Suppressor macrophage treated with lipopolysaccharide for 4 hours (primary cell): ENCODE results near the gene ZNF580.

ENCODE experiments used
- DNase-seq: peaks from one replicate; pipeline ENCODE4 v3.0.0-alpha.2; 2020

The ZNF580 gene

DNA sequence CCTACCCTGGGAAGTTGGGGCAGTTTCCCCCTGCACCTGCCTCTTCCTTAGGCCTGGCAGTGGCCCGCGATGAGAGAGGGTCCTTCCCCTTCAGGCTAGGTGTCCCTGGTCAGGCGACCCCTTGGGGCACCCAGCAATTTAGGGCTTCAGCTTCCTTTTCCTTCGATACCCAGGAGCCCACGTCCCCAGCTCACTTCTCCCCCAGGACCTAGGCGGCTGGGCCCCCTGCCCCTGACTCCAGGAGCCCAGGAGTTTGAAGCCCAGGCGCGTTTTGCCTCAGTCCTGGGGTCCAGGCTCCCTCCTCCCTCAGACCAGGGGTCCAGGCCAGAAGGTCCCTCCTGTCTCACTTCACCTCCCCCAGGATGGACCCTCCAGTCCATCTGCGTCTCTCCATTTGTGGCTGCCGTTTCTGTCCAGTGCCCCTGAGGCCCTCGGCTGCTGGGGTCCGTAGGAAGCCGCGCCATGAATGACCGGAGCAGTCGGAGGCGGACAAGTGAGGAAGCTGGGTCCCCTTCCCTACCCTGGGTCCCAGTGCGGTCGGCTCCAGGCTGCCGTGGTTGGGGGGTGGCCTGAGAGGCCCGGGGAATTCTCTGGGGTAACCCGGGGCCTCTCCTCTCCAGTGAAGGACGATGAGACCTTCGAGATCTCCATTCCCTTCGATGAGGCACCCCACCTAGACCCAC is 7.9 kb downstream of the ZNF580 start:
- no peak for DNase-seq

DNA sequence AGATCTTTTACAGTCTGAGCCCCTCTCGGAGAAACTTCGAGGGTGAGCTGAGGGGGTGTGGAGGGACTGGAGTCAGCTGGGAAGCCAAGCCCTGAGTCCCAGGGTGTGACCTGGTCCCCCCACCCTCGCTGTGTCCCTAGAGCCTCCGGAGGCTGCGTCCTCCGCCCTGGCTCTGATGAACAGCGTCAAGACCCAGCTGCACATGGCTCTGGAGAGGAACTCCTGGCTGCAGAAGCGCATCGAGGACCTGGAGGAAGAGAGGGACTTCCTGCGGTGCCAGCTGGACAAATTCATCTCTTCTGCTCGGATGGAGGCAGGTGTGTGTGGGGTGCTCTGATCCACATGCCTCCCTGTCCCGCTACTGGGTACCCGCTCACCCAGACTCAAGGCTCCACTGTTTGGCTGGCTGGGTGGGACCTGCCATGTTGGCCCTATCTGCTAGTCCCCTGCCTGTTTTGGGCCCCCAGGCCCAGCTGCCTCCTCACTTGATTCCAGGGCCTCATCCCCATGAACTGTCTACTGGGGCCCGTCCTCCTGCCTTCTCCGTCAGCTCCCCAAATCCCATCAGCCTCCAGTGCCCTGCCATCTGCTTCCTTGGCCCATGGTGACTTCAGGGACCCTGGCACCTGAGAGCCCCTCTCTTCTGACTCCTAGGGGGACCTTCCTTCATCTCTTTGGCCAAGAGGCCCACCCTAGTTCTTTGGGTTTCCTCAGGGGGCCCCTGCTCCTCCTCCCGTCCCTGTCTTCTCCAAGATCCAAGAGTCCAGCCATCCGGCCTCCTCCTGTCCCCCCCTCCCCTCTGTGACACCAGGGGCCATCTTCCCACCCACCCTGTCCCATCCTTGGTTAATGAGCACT is 8.7 kb downstream of the ZNF580 start:
- DNase-seq, result no peak

DNA sequence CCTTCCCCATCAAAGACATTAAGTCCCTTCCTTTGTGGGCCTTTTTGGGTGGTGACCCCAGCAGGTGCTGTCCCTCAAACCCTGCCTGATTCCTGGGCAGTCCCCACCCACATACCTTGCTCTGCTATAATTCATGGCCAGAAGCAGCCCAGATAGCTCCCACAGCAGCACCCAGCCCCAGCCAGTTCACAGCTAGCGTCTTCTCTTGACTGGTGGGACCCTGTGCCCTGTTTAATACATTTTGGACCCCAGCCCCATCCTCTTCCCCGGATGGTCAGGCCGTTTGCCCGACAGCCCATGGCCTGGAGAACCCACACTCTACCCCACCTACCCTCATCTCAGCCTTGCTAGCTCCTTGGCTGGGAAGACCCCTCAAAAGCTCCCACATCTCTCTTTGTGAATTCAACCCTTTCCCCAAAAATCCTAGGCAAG is 9.3 kb downstream of the ZNF580 start:
- no peak for DNase-seq

DNA sequence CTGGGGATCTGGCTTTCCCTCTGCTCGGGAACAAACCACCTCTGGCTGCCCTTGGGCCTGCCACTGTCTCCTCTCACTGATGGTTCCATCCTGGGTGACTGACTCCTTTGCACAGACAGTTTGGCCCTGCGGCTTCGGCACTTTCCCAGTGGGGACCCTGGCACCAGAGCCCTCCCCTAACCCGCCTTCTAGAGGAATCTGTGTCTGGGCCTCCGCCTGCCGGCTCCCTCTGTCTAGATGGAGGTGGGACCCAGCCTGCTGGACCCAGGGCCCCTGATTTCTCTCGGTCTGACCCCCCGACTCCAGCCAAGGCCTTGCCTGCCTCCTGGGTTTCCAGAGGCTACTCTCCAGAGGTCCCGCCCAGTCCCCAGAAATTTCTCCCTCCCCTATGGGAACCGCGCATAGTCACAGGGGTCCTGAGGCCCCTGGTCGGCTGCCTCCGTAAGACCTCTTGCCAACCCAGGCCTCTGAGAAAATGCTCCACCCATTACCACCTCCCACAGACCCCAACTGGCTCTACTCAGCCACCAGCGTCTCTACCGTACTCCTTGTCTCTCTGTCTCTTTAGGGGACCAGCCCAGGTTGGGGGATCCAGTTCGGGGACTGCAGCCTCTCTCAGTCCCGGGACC is 9.9 kb downstream of the ZNF580 start:
- DNase-seq, result no peak

DNA sequence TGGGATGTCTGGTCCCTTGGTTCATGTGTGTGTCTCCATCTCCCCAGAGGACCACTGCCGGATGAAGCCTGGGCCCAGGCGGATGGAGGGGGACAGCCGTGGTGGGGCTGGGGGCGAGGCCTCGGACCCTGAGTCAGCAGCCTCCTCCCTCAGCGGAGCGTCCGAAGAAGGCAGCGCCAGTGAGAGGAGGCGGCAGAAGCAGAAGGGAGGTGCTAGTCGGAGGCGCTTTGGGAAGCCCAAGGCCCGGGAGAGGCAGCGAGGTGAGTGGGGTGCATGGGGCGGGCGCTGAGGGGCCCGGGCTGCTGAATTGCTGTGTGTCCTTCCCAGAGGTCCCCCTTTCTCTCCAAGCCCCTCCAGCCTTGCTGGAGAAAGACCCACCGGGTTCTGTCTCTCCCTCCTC is 10.4 kb downstream of the ZNF580 start:
- DNase-seq, result no peak

DNA sequence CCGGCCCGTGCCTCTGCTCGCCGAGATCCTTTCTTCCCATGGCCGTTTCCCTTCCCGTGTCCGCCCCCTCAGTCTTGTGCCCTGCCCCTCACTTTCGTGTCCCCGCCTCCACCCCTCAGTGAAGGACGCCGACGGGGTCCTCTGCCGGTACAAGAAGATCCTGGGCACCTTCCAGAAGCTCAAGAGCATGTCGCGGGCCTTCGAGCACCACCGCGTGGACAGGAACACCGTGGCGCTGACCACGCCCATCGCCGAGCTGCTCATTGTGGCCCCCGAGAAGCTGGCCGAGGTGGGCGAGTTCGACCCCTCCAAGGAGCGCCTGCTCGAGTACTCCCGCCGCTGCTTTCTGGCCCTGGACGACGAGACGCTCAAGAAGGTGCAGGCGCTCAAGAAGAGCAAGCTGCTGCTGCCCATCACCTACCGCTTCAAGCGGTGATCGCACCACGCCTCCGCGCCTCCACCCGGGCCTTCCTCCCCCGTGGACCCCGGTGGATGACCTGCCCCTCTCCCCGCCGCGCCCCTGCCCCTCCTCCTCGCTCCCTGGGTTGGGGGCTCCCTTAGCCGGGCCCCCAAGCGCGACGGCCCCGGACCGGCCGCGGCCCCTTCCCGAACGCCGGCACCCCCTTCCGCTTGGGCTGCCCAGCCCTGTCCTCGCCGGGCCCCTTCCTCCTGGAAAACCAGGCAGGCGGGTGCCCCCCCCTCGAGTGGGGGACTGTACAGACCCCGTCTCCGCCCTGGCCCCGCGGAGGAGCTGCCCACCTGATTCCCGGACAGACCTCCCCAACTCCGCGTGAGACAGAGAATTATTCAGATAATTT is 11.7 kb downstream of the ZNF580 start:
- DNase-seq, result no peak

DNA sequence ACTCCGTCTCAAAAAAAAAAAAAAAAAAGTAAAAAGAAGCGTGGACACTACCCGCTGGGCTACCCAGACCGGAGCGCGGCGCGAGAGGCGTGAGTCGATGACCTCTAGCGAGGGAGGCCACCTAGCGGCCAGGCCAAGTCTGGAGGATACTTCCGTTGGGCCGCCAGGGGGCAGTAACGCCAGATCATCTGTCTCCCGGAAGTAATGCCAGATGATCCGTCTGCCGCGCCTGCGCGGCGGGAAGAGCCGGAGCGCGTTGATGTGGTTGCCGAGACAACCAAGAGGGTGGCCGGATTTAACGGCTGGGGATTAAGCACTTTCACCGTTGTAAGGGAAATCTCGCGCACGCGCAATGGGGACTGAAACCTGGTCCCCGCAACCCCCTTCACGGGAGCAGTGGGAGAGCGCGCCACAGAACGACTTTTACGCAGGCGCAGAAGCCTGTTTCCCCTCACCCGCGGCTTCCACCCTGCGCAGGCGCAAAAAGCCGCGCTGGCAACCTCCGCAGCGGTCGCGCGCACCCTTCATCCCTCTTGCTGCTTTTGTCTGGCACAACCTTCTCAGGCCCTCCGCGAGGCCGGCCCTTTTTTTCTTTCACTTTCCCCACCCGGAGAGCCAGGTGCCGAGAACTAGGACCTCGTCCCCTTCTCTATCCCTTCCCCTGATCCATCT is 13.0 kb downstream of the ZNF580 start:
- peak; percentile 98 for DNase-seq

DNA sequence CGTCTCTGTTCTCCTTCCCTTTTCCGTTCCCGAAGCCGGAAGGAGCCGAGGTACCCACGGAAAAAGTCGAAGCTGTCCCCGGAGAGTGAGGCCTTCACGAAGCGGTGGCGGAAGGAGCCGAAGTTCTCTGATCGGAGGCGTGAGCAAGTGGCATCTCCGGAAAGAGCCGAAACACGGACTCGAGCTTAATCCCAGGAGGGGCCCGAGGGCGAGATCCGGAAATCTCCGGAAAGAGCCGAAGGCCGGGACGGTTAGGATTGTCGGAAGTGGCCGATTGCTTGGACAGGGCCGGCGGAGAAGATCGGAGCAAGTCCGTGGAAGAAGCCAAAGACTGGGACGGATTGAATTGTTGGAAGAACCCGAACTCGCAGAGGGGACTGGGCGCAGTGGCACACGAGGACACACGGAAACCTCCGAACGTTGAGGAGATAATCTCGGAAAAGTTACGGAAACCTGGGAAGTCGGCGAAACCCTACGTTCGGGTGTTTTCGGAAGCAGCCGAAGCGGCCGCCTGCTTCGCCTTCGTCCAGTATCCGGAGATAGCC is 13.6 kb downstream of the ZNF580 start:
- DNase-seq, result peak; percentile 100

DNA sequence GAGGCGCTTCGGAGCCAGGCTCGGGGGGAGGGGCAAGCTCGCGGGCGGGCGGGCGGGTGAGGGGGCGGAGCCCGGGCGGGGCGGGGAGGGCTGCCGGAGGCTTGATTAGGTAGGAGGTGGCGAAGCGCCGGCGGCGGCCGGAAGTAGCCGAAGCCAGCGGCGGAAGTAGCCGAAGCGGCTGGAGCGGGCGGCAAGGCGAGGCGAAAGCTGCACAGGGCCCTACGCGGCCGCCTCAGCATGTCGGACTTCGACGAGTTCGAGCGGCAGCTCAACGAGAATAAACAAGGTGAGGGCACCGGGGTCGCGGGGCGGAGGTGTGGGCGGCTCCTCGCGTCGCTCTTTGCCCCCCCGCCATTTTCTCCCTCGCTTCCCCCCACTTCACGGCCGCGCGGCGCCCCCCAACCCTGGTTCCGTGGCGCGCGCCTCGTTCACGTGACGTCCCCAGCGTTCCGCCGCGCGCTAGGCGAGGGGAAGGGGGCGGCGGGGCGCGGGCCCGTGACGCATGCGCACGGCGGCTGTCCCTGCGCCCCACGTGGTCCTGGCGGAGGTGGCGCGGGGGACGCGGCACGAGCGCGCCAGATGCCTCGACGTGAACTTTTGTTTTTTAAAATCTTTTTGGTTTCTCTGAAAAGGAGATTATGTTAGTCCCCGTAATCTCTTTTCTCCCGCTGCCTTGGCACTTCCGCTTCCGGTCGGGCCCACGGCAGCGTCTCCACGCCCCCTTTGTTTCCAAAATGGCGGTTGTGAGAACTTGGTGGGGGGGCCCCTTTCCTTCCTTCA is 14.3 kb downstream of the ZNF580 start, which contains the start of gene U2AF2:
Gene U2AF2 (plus strand): TSS at position 168 of the 780 bp plus-strand sequence. CDS start 70 bp downstream, at position 238.
- peak; percentile 98 for DNase-seq

DNA sequence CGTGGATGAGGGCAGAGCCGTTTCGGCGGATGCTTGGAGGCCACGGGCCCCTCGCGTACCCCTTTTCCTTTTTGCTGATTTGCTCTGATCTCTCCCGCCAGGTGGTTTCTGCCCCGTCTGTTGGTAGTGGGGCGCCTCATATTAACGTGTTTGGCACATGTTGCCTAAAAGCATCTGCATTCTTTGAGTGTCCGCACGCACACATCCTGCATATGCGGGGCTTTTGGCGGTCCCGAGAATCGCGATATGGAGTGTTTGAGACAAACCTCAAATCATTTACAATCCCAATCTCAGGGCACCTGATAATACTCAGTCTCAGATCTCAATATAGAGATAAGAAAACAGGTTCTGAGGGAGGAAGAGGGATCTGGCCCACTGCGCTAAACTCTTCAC is 14.8 kb downstream of the ZNF580 start:
- no peak for DNase-seq

DNA sequence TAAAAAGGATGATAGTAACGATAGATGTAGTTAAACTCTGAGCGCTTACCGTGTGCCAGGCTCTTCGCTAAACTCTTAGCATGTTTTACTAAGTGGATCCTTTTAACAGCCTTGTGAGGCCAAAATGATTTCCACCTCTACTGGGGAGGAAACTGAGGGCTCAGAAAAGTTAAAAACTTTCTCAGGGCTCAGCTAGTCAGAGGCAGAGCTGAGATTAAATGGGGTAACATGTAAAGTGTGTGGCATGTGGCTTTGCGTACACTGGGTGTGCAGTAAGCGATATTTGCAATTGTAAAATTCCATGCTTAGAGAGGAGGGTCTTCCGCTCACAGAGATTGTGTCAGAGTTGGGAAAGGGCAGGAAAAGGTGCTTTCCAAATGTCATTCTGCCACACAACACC is 15.8 kb downstream of the ZNF580 start:
- DNase-seq, result no peak

DNA sequence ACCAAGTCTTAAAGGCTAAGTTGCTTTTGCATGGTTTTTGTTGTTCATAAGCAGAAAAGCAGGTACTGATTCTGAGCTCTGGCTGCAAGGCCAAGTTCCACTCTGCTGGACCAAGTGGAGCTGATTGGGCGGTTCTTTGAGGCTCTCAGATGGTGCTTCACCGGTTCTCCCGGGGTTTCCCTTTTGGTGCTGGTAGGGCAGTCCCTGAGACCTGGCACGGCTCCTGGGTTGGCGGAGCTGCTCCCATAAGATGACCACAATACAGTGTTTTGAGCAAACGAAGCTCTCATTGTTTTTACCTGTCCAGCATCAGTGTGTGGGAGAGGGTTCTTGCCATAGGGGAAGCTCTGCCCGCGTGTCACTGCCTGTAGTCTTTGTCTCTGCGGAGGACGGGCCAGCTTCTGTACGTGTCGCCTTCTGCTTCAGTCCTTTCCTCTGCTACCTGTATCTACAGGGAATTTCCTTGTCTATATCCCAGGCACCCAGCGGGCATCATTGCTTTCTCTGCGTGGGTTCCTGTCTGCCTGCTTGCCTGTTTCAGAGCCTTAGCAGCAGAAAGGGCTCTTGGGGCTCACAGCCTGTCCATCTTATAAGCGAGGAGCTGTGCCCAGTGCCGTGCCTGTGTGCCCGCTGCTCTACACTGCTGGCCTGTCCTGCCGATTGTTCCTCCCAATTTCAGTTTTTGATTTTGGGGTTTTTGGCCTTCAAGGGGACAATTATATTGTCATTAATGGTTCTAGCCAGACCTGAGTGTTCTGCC is 16.4 kb downstream of the ZNF580 start:
- DNase-seq, result no peak

DNA sequence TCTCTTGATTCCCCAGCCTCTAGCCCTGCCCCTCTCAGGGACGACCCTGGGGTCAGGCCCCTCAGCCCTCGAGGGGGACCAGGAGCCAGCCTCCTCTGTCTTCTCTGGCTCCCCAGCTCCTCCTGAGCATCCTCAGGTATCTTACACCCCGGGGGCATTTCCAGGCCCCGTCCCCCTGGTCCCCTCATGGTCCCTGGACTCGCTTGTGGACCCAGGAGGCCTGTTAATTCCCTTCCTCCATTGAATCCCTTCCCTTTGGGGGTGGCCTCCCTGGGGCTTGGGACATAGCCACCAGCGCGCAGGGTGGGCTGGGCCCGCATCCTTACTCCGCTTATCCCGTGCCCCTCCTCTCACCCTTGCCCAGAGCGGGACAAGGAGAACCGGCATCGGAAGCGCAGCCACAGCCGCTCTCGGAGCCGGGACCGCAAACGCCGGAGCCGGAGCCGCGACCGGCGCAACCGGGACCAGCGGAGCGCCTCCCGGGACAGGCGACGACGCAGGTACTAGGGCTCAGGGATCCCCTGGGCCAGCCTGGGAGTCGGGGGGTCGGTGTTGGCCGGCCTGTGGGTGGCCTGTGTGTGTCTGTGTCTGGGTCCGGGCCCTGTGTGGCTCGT is 18.2 kb downstream of the ZNF580 start:
- no peak for DNase-seq

DNA sequence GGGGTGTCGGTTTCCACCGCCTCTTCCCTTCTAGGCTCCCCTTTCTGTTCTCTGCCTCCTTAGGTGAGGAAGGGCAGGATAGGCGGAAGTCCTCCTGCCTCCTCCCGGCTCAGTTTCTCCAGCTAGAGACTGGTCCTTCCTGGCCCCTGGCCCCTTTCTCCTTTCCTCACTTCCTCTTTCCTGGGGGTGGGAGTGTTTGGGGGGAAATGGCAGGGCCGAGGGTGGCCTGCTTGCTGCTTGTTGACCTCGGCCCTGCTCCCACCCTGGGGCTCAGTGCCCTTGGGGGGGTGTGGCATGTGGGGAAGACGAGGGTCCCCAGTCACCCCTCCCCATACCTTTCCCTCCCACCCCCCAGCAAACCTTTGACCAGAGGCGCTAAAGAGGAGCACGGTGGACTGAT is 19.0 kb downstream of the ZNF580 start:
- no peak for DNase-seq

DNA sequence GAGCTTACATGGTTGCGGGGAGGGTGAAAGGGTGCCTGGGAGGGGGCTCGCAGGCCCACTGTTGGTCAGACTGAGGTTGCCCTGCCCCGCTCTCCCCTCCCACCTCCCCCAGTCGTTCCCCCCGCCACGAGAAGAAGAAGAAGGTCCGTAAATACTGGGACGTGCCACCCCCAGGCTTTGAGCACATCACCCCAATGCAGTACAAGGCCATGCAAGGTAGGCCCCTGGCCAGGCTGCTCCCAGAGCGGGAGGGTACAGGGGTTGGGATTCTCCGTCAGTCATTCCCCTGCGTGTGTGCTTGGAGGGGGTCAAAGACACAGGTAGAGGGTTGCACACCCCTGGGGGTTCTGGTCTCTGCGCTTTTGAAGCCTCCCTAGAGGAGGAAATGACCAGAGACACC is 19.6 kb downstream of the ZNF580 start:
- DNase-seq, result no peak

DNA sequence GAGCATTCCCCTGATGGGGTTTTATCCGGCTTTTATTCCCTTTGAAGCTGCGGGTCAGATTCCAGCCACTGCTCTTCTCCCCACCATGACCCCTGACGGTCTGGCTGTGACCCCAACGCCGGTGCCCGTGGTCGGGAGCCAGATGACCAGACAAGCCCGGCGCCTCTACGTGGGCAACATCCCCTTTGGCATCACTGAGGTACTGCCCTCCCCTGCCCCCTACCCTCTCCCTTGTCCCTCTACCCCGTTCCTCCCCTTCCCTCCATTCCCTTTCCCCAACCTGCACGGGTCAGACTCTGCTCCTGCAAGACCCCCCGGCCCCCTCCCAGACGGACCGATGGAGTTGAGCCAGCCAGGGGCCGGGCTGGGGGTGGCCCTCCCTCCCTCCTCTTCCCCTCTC is 20.2 kb downstream of the ZNF580 start:
- DNase-seq, result no peak

DNA sequence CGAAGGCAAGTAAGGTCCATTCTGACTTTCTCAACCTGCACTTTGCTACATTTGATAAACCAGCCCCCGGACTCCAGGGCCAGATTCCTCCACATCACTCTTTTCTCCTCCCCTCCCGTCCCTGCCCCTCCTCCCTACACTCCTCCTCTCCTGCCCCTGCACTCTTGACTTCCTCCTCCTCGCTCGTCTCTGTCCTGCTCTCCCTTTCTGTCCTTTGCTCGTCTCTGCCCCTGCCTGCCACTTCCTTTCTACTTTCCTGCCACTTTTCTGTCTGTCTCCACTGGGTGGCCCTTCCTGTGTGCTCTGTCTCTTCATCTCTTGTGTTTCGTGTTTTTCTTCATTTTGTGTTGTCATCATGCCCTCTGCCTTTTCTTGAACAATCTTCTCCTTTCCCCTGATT is 21.0 kb downstream of the ZNF580 start:
- no peak for DNase-seq

DNA sequence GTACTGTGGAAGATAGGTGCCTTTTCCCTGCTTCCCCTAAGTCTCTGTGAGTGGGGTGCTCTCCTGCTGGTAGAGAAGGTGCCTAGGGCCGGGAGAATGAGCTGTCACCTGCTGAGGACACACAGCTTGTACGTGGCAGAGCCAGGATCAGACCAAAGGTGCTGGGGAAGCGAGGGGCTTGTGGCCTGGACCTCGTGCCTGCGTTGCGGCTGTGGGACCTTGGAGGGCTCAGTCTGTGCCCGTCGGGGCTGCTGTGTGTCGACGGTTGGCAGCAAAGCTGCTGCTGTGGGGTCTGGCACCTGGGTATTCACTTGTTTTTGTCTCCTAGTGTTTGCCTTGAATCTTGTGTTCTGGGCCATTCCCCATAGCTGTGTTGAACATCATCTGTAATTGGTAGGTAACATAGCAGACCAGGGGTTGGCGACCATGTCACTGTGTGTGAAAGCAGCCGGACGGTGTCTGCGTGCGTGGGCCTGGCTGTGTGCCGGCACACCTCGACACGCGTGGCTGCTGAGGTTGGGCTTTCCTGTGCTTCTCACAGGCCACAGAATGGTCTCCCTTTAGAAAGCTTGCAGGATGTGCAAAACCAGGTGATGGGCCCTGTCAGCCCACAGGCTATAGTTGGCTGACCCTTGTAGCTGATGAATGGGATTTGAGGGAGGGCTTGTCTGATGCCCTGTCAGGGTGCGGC is 23.2 kb downstream of the ZNF580 start:
- no peak for DNase-seq

DNA sequence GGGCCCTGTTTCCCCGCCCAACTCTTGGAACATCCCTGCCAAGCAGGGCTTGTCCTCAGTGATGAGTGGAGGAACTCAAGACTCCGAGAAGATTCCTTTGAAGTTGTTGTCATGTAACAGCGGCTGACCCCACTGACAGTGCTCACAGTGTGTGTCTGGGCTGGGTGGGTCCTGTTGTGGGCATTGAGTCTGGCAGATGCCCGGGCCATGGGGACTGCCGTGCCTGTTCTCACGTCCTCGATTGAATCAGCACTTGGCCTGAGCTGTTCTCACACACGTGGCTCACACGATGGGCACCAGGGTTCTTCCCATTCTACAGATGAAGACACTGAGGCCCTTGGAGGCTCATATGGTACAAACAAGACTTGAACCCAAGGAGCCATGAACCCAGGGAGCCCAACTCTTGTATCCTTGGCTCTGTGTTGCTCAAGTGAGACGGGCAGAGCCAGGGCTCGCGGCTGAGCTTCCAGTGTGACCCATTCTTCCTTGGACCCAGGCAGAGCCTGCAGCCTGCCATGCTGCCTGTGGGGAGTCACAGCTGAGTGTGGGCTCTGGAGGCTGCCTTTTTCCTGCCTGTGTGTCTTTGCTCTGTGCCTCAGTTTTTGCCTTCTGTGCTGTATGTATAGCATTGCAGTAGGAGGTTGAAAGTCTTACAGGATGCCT is 25.7 kb downstream of the ZNF580 start:
- DNase-seq, result no peak
